ENCODE measurements around the gene SCN3B.

Gene SCN3B

DNA sequence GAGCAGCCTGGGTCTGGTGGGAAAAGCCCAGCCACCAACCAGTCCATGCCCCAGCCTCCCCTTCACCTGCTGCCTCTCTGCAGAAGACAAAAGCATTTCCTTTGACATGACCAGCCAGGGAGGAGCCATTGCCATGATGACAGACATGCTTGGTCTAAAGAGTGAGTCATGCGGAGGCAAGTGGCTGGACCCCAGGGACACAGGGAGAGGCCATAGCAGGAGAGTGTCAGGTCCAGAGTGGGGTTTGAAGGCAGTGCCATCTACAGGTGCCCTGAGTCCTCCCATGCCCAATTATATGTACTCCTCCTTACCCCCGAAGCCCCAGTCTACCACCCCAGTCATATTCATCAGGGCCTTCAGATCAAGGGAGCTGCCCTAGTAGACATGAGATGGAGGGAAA, 67.4 kb downstream of the SCN3B start:
- Histone ChIP-seq H3K9ac (ENCODE audit: low read depth, low read length, poor library complexity) (no peak overlapping the region), H4K91ac (ENCODE audit: low read depth, low read length, poor library complexity) (no peak overlapping the region), H2AFZ (ENCODE audit: low read length) (no peak overlapping the region), H3K4me1 (ENCODE audit: control insufficient read depth in 2 of 2, insufficient read depth in 1 of 2, low read depth in 1 of 2, low read length in 2 of 2) (peaks cover 0 to 31% of the 10 kb centered on the region in 2 donors), H3K14ac (ENCODE audit: low read length) (no peak overlapping the region), H3K18ac (ENCODE audit: low read length) (no peak overlapping the region), H3K4me3 (ENCODE audit: low read length in 2 of 2) (no peak overlapping the region), H2BK15ac (ENCODE audit: low read length) (no peak overlapping the region), H2BK12ac (ENCODE audit: low read length) (no peak overlapping the region), H3K27ac (replicated peaks; ENCODE audit: low read length) (no peak overlapping the region), H3K4ac (ENCODE audit: low read length) (no peak overlapping the region), H2AK5ac (ENCODE audit: low read depth, low read length) (no peak overlapping the region), H2BK120ac (ENCODE audit: low read depth, low read length) (no peak overlapping the region), H3K4me2 (ENCODE audit: insufficient read depth, low read length, poor library complexity, severe bottlenecking) (no peak overlapping the region), H3K27me3 (ENCODE audit: control insufficient read depth in 3 of 3, insufficient read depth in 3 of 3, low read depth in 1 of 3, low read length in 3 of 3) (peaks cover 0 to 2% (median 0%) of the 10 kb centered on the region in 3 experiments), H4K8ac (ENCODE audit: low read depth, low read length) (no peak overlapping the region), H3K9me3 (replicated peaks in 1 of 2; ENCODE audit: control insufficient read depth in 2 of 2, insufficient read depth in 1 of 2, low read depth in 1 of 2, low read length in 2 of 2) (peaks cover 0 to 4% of the 10 kb centered on the region in 2 donors), H3K79me1 (ENCODE audit: low read depth, low read length) (peaks cover 10% of the 10 kb centered on the region), H3K23ac (ENCODE audit: low read depth, low read length, poor library complexity) (no peak overlapping the region), H2BK5ac (ENCODE audit: low read length) (no peak overlapping the region), H3K36me3 (replicated peaks in 1 of 2; ENCODE audit: control insufficient read depth in 2 of 2, insufficient read depth in 2 of 2, low read length in 2 of 2) (peaks cover 0 to 12% of the 10 kb centered on the region in 2 donors)
- no peak for DNase-seq (ENCODE audit: low spot score)
- WGBS, 2 donors (ENCODE audit: extremely low coverage in 2 of 2, insufficient read length in 2 of 2, insufficient replicate concordance in 1 of 2) = no CpG with 5 or more reads among the region's 2 CpGs

- Histone ChIP-seq H3K27ac (replicated peaks; ENCODE audit: low read length) (no peak overlapping the region), H4K91ac (ENCODE audit: low read depth, low read length, poor library complexity) (no peak overlapping the region), H3K18ac (ENCODE audit: low read length) (peak overlapping the region; percentile 72)
Observed at GRCh38 chr11:123586568-123586967, 67.9 kb downstream of the SCN3B start.

GRCh38 chr11:123585706-123586105, 68.7 kb downstream of the SCN3B start:
- H3K27me3 ChIP-seq (ENCODE audit: control insufficient read depth in 3 of 3, insufficient read depth in 3 of 3, low read depth in 1 of 3, low read length in 3 of 3) = peaks cover 0 to 2% (median 0%) of the 10 kb centered on the region in 3 experiments
- H3K79me1 ChIP-seq (ENCODE audit: low read depth, low read length) = peaks cover 10% of the 10 kb centered on the region
- no peak overlapping the region for H3K14ac ChIP-seq (ENCODE audit: low read length)
- H3K4me1 ChIP-seq (ENCODE audit: control insufficient read depth in 2 of 2, insufficient read depth in 1 of 2, low read depth in 1 of 2, low read length in 2 of 2) = peaks cover 0 to 31% of the 10 kb centered on the region in 2 donors
- peaks cover 0 to 4% of the 10 kb centered on the region in 2 donors for H3K9me3 ChIP-seq (replicated peaks in 1 of 2; ENCODE audit: control insufficient read depth in 2 of 2, insufficient read depth in 1 of 2, low read depth in 1 of 2, low read length in 2 of 2)
- no peak for DNase-seq (ENCODE audit: low spot score)
- no peak overlapping the region for H2BK5ac ChIP-seq (ENCODE audit: low read length)
- no peak overlapping the region for H3K4me2 ChIP-seq (ENCODE audit: insufficient read depth, low read length, poor library complexity, severe bottlenecking)
- H3K23ac ChIP-seq (ENCODE audit: low read depth, low read length, poor library complexity) = no peak overlapping the region
- H3K18ac ChIP-seq (ENCODE audit: low read length) = no peak overlapping the region
- H2BK12ac ChIP-seq (ENCODE audit: low read length) = no peak overlapping the region
- H3K27ac ChIP-seq (replicated peaks; ENCODE audit: low read length) = peak overlapping the region; percentile 16
- WGBS, 2 donors (ENCODE audit: extremely low coverage in 2 of 2, insufficient read length in 2 of 2, insufficient replicate concordance in 1 of 2) = no CpG with 5 or more reads among the region's 5 CpGs
- peak overlapping the region; percentile 73 for H3K9ac ChIP-seq (ENCODE audit: low read depth, low read length, poor library complexity)
- H2BK120ac ChIP-seq (ENCODE audit: low read depth, low read length) = no peak overlapping the region
- no peak overlapping the region for H4K8ac ChIP-seq (ENCODE audit: low read depth, low read length)
- no peak overlapping the region for H3K4ac ChIP-seq (ENCODE audit: low read length)
- no peak overlapping the region for H4K91ac ChIP-seq (ENCODE audit: low read depth, low read length, poor library complexity)
- H3K4me3 ChIP-seq (ENCODE audit: low read length in 2 of 2) = no peak overlapping the region
- H2BK15ac ChIP-seq (ENCODE audit: low read length) = no peak overlapping the region
- H3K36me3 ChIP-seq (replicated peaks in 1 of 2; ENCODE audit: control insufficient read depth in 2 of 2, insufficient read depth in 2 of 2, low read length in 2 of 2) = peaks cover 0 to 5% of the 10 kb centered on the region in 2 donors
- no peak overlapping the region for H2AFZ ChIP-seq (ENCODE audit: low read length)
- no peak overlapping the region for H2AK5ac ChIP-seq (ENCODE audit: low read depth, low read length)

More at GRCh38 chr11:123586568-123586967, 67.9 kb downstream of the SCN3B start:
- no peak overlapping the region for H3K14ac ChIP-seq (ENCODE audit: low read length)
- no peak overlapping the region for H3K9ac ChIP-seq (ENCODE audit: low read depth, low read length, poor library complexity)
- H4K8ac ChIP-seq (ENCODE audit: low read depth, low read length) = no peak overlapping the region
- H3K4me3 ChIP-seq (ENCODE audit: low read length in 2 of 2) = no peak overlapping the region
- H3K9me3 ChIP-seq (replicated peaks in 1 of 2; ENCODE audit: control insufficient read depth in 2 of 2, insufficient read depth in 1 of 2, low read depth in 1 of 2, low read length in 2 of 2) = peaks cover 0 to 4% of the 10 kb centered on the region in 2 donors
- H3K27me3 ChIP-seq (ENCODE audit: control insufficient read depth in 3 of 3, insufficient read depth in 3 of 3, low read depth in 1 of 3, low read length in 3 of 3) = peaks cover 0 to 2% (median 0%) of the 10 kb centered on the region in 3 experiments
- WGBS, 2 donors (ENCODE audit: extremely low coverage in 2 of 2, insufficient read length in 2 of 2, insufficient replicate concordance in 1 of 2) = no CpG with 5 or more reads among the region's 8 CpGs
- H3K4me2 ChIP-seq (ENCODE audit: insufficient read depth, low read length, poor library complexity, severe bottlenecking) = no peak overlapping the region
- H2AFZ ChIP-seq (ENCODE audit: low read length) = no peak overlapping the region
- H3K23ac ChIP-seq (ENCODE audit: low read depth, low read length, poor library complexity) = no peak overlapping the region
- H2BK120ac ChIP-seq (ENCODE audit: low read depth, low read length) = no peak overlapping the region
- no peak overlapping the region for H2AK5ac ChIP-seq (ENCODE audit: low read depth, low read length)
- H3K4me1 ChIP-seq (ENCODE audit: control insufficient read depth in 2 of 2, insufficient read depth in 1 of 2, low read depth in 1 of 2, low read length in 2 of 2) = peaks cover 0 to 31% of the 10 kb centered on the region in 2 donors
- H3K36me3 ChIP-seq (replicated peaks in 1 of 2; ENCODE audit: control insufficient read depth in 2 of 2, insufficient read depth in 2 of 2, low read length in 2 of 2) = peaks cover 0 to 12% of the 10 kb centered on the region in 2 donors
- H3K79me1 ChIP-seq (ENCODE audit: low read depth, low read length) = peaks cover 10% of the 10 kb centered on the region
- no peak overlapping the region for H2BK12ac ChIP-seq (ENCODE audit: low read length)
- no peak overlapping the region for H3K4ac ChIP-seq (ENCODE audit: low read length)
- no peak overlapping the region for H2BK15ac ChIP-seq (ENCODE audit: low read length)
- H2BK5ac ChIP-seq (ENCODE audit: low read length) = no peak overlapping the region
- DNase-seq (ENCODE audit: low spot score) = no peak

- Histone ChIP-seq H3K4me3 (ENCODE audit: low read length in 2 of 2) (no peak overlapping the region), H3K4ac (ENCODE audit: low read length) (no peak overlapping the region), H2BK120ac (ENCODE audit: low read depth, low read length) (no peak overlapping the region), H2BK15ac (ENCODE audit: low read length) (no peak overlapping the region), H4K91ac (ENCODE audit: low read depth, low read length, poor library complexity) (no peak overlapping the region), H4K8ac (ENCODE audit: low read depth, low read length) (no peak overlapping the region), H3K9me3 (replicated peaks in 1 of 2; ENCODE audit: control insufficient read depth in 2 of 2, insufficient read depth in 1 of 2, low read depth in 1 of 2, low read length in 2 of 2) (peaks cover 0 to 4% of the 10 kb centered on the region in 2 donors), H3K27ac (replicated peaks; ENCODE audit: low read length) (no peak overlapping the region), H2BK5ac (ENCODE audit: low read length) (no peak overlapping the region), H2AFZ (ENCODE audit: low read length) (no peak overlapping the region), H3K4me2 (ENCODE audit: insufficient read depth, low read length, poor library complexity, severe bottlenecking) (no peak overlapping the region), H3K4me1 (ENCODE audit: control insufficient read depth in 2 of 2, insufficient read depth in 1 of 2, low read depth in 1 of 2, low read length in 2 of 2) (peaks cover 0 to 30% of the 10 kb centered on the region in 2 donors), H3K79me1 (ENCODE audit: low read depth, low read length) (peaks cover 10% of the 10 kb centered on the region), H3K18ac (ENCODE audit: low read length) (no peak overlapping the region), H2BK12ac (ENCODE audit: low read length) (peak overlapping the region; percentile 7), H3K36me3 (replicated peaks in 1 of 2; ENCODE audit: control insufficient read depth in 2 of 2, insufficient read depth in 2 of 2, low read length in 2 of 2) (peaks cover 0 to 5% of the 10 kb centered on the region in 2 donors), H3K23ac (ENCODE audit: low read depth, low read length, poor library complexity) (peak overlapping the region; percentile 5), H3K27me3 (ENCODE audit: control insufficient read depth in 3 of 3, insufficient read depth in 3 of 3, low read depth in 1 of 3, low read length in 3 of 3) (peaks cover 0 to 2% (median 0%) of the 10 kb centered on the region in 3 experiments), H3K14ac (ENCODE audit: low read length) (no peak overlapping the region), H3K9ac (ENCODE audit: low read depth, low read length, poor library complexity) (no peak overlapping the region), H2AK5ac (ENCODE audit: low read depth, low read length) (peak overlapping the region; percentile 34)
- no peak for DNase-seq (ENCODE audit: low spot score)
- no CpG with 5 or more reads among the region's 5 CpGs for WGBS, 2 donors (ENCODE audit: extremely low coverage in 2 of 2, insufficient read length in 2 of 2, insufficient replicate concordance in 1 of 2)
Observed at GRCh38 chr11:123585206-123585605, 69.2 kb downstream of the SCN3B start.
